HG03520 (cell line): ENCODE measurements around the gene JMJD1C.
"Not testable (repeated sequence)": the region's sequence is repeated elsewhere in the genome, so short reads cannot be mapped to it uniquely, and the experiment has no call there.

Experiments
- ATAC-seq: cut with Tn5 transposase; IDR thresholded peaks from one replicate; pipeline ENCODE4 v1.9.1; 2021; ENCODE audit warnings: mild to moderate bottlenecking, moderate library complexity; ENCODE audit not compliant: unreplicated experiment

JMJD1C gene

GRCh38 chr10:63313066-63313717, 152.6 kb downstream of the JMJD1C start:
- no peak for ATAC-seq

DNA sequence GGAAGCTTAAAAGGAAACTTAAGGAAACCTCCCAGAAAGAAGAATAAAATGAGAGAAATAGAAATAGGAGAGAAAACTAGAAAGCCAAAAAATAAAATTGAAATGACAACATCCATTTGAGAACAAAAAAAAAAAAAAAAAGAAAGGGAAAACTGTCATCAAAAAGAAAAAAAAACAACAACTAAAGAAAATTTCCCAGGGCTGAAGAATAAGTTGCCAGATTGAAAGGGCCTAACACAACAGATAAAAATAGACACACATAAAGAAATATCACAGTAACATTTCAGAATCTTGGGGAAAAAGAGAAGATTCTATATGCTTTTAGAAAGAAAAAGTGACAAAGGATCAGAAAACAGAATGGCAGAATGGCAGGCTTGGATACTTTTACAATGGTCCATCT, 157.1 kb downstream of the JMJD1C start:
- ATAC-seq: no peak

- ATAC-seq: no peak
These were observed 161.6 kb downstream of the JMJD1C start for GRCh38 chr10:63304146-63304545.

DNA sequence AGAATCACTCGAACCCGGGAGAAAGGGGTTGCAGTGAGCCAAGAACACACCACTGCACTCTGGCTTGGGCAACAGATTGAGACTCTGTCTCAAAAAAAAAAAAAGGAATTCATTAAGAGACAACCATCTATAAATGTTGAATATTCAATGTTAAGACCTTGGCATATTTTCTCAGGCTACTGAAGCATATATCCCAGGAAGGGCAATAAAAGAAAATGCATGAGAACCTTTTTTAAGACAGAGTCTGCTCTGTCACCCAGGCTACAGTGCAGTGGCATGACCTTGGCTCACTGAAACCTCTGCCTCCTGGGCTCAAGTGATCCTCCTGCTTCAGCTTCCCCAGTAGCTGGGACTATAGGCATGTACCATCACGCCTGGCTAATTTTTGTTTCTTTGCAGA, 165.0 kb downstream of the JMJD1C start:
- no peak for ATAC-seq

DNA sequence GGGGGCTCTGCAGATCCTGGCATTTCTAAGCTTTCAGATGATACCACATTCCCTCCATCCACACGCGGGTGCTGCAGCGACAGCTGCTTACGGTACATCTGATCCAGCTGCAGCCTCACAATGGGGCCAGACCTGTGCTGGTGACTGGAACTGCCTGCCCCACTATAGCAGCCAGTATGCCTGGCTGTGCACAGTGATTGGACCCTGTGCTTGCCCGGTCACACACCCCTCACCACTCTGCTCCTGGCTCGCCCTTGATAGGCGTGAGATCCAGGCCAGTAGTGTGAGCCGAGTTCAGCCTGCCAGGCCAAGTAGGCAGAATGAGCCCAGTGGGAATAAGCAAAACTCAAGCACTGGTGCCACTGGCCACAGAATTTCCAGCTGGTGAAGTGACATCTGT, 167.8 kb downstream of the JMJD1C start:
- ATAC-seq: no peak

GRCh38 chr10:63294781-63295180, 171.0 kb downstream of the JMJD1C start:
- no peak for ATAC-seq

DNA sequence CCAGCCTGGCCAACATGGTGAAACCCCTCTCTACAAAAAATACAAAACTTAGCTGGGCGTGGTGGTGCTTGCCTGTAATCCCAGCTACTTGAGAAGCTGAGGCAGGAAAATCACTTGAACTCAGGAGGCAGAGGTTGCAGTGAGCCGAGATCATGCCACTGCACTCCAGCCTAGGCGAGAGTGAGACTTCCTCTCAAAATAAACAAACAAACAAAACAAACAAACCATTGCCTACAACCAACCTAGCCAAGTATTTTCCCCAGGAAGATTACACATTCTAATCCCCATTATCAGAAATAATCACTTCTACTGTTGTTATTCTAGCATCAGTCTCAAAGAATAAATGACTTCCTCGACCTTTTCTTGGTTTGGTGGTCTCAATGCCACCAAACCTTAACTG, 172.9 kb downstream of the JMJD1C start:
- ATAC-seq: not testable (repeated sequence)

DNA sequence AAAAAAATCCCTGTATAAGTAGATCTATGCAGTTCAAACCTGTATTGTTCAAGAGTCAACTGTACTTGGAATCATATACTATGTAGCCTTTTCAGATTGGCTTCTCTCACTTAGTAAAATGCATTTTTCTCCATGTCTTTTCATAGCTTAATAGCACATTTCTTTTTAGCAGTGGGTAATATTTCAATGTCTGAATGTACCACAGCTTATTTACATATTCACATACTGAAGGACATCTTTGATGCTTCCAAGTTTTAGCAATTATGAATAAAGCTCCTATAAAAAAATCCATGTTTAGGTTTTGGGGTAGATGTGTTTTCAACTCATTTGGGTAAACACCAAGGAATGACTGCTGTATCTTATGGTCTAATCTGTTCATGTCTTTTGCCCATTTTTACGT, 177.6 kb downstream of the JMJD1C start:
- ATAC-seq: no peak

DNA sequence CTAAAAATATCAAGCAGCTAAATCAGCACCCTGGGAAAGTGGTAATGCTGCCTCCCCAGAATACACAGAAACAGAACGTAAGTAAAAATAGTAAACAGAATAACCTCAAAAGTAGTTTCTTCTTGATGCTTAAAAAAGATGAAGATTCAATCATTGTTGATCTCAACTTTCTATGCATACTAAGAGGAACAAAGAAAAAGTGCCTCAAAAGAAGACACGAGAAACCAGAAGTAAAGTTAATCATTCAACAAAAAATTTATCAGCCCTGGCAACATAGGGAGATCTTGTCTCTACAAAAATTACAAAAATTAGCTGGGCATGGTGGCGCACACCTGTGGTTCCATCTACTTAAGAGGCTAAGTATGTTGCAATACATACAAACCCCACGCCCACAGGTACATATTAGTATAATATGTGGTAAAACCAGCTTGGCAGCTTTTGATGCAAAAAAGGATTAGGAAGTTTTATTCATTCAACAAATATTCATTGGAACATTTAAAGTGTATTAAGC, 179.0 kb downstream of the JMJD1C start:
- ATAC-seq: peak; percentile 79

DNA sequence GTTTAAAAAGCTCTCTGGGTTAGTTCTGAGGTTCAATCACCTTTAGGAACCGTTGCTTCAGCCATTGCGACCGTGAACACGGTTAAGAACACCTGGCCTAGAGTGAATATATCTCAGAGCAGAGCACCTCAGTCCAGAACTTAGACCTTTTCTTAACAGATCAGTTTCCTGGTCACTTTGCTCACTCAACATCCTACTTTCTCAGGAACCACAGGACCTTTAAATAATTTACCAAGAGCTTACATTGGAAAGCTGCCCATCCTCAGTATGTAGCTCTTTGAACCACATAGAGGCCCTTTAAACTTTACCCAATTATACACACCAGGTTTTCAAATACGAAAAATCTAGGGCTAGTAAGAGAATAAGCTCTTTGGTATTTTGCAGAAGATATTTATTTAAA, 179.4 kb downstream of the JMJD1C start:
- peak; percentile 31 for ATAC-seq

DNA sequence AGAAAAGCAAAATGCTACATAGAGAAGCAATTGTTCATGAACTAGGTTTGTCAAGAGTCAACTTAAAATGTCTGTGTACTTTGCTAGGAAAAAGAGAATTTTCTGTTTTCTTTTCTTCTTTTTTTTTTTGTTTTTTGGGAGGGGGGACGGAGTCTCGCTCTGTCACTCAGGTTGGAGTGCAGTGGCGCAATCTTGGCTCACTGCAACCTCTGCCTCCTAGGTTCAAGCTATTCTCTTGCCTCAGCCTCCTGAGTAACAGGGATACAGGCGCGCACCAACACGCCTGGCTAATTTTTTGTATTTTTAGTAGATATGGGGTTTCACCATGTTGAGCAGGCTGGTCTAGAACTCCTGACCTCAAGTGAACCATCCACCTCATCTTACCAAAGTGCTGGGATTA, 181.9 kb downstream of the JMJD1C start:
- not testable (repeated sequence) for ATAC-seq

GRCh38 chr10:63283093-63283492, 182.7 kb downstream of the JMJD1C start:
- no peak for ATAC-seq

- ATAC-seq: no peak
These were observed 183.8 kb downstream of the JMJD1C start for GRCh38 chr10:63281967-63282366.

DNA sequence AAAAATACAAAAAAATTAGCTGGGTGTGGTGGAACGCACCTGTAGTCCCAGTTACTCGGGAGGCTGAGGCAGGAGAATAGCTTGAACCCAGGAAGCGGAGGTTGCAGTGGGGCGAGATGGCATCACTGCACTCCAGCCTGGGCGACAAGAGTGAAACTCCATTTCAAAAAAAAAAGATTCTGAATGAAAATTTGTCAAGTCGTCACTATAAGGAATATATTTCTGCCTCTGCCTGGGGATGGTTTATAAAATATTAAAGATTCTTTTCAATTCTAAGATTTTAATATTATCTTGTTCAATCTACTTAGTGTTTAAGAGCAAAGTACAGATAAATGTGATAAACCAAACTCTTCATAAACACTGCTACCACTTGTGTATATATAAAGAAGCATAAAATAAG, 185.4 kb downstream of the JMJD1C start:
- ATAC-seq: no peak

DNA sequence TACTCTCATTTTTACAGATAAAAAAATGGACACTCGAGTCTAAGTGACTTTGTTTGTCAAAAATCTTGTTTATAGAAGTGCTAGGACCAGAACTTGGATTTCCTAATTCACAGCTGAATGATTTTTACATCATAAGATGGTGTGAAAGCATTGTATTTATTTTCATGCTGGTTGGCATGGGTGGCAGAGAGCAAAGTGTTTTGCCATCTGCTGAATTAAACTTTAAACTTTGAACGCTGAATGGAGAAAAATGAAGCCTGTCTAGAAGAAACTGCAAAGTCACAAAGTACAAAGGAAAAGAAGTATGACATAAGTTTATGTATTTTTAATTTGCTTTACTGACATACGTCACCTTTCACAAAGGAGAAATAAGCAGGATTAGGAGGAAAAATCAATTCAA, 190.7 kb downstream of the JMJD1C start:
- no peak for ATAC-seq

DNA sequence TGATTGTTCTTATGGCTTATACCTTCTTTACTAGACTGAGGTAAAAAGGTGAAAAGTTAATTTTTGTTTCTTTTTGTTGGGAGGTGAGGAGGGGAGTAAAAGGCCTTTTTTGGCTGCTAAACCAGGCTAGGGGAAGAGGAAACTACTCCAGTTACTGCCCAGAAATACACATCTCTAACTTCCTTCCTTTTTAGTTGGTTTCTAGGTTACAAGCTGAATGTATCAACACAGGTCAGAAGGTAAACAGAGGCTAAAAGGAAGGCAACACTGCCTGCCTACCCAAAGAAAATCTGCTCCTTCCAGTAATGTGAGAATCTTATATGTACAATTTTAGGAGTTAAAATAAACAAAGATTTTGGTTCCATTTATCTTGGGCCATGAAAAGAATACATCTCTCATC, 192.2 kb downstream of the JMJD1C start:
- ATAC-seq: no peak

DNA sequence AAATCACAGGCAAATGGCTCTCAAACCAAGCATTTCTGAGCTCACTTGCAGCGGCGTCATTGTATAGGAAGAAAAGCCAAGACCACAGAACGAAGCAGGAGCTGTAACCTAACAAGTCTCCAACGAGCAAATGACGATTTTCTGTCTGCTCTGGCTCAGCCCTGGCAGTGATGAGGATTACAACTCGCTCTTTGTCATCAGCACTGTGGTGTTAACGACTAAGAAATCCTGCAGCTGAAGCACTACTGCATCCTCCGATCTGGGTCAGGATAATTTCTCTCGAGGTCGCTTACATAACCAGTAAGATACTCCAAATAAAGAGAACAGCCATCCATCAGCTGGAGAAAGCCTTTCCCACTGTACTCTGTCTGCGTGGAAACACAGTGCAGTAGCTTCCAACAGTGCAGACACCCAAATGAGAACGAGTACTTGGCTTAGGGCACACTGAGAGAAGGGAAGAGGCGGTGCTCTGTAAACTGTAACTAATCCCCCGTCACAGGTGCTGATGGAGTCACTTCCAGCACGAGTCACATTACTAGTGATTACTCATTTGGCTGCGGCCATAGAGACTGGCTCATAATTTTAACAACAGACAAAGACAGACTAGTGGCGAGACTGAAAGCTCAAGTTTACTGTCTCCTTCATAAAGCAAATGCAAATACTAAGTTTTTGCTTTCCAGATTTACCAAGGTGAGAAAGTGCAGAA, 196.8 kb downstream of the JMJD1C start:
- peak; percentile 95 for ATAC-seq

DNA sequence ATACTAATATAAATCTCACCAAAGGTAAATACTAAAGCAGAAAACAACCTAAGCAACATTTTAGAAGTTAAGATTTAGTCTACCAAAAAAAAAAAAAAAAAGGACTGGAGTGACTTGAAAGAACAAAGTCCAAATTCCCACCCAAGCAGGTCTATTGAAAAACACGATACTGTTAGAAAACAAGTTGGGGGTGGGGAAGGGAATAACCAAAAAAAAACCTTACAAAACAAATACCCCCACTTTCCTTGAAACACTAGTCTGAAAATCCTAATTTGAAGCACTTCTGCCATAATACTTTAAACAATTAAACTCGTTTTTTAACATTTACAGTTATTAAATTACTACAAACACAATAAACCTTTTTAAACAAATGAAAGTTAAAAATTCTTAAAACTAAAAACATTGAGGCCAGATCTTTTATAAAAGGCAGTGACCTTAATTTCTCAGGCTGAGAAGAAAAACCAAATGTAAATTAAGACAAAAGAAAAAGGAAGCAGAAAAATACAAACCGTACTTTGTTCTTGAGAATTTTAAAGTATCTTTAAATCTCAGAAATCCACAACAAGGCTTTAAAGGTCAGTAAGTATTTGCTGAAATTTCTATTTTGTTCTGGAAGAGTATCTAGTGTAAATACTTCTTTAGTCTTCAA, 197.5 kb downstream of the JMJD1C start:
- ATAC-seq: no peak

GRCh38 chr10:63267414-63268148, 198.2 kb downstream of the JMJD1C start:
- ATAC-seq: no peak

GRCh38 chr10:63266391-63267316, 199.1 kb downstream of the JMJD1C start:
- no peak for ATAC-seq
